ENCODE results near the gene APOE. TPM values are rescaled to one million over a fixed set of nuclear protein-coding genes. Genes with fewer than 3 reads are reported as not detected.

APOE gene
- total and polyA plus RNA-seq, 9 of the 15 experiments (the other 6 are each of a cell fraction or from before 2014, with no cell fraction given): 0.14 to 180 (median 58.1) TPM; not detected in 1

DNA sequence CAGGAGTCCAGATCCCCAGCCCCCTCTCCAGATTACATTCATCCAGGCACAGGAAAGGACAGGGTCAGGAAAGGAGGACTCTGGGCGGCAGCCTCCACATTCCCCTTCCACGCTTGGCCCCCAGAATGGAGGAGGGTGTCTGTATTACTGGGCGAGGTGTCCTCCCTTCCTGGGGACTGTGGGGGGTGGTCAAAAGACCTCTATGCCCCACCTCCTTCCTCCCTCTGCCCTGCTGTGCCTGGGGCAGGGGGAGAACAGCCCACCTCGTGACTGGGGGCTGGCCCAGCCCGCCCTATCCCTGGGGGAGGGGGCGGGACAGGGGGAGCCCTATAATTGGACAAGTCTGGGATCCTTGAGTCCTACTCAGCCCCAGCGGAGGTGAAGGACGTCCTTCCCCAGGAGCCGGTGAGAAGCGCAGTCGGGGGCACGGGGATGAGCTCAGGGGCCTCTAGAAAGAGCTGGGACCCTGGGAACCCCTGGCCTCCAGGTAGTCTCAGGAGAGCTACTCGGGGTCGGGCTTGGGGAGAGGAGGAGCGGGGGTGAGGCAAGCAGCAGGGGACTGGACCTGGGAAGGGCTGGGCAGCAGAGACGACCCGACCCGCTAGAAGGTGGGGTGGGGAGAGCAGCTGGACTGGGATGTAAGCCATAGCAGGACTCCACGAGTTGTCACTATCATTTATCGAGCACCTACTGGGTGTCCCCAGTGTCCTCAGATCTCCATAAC, at the start of gene APOE (continued):
- TF ChIP-seq, protein P1, sequence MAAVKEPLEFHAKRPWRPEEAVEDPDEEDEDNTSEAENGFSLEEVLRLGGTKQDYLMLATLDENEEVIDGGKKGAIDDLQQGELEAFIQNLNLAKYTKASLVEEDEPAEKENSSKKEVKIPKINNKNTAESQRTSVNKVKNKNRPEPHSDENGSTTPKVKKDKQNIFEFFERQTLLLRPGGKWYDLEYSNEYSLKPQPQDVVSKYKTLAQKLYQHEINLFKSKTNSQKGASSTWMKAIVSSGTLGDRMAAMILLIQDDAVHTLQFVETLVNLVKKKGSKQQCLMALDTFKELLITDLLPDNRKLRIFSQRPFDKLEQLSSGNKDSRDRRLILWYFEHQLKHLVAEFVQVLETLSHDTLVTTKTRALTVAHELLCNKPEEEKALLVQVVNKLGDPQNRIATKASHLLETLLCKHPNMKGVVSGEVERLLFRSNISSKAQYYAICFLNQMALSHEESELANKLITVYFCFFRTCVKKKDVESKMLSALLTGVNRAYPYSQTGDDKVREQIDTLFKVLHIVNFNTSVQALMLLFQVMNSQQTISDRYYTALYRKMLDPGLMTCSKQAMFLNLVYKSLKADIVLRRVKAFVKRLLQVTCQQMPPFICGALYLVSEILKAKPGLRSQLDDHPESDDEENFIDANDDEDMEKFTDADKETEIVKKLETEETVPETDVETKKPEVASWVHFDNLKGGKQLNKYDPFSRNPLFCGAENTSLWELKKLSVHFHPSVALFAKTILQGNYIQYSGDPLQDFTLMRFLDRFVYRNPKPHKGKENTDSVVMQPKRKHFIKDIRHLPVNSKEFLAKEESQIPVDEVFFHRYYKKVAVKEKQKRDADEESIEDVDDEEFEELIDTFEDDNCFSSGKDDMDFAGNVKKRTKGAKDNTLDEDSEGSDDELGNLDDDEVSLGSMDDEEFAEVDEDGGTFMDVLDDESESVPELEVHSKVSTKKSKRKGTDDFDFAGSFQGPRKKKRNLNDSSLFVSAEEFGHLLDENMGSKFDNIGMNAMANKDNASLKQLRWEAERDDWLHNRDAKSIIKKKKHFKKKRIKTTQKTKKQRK (IDR thresholded peaks at IDR 0.05; ENCODE audit: borderline replicate concordance, low read depth, low read length): no peak
- TF ChIP-seq, protein P2, sequence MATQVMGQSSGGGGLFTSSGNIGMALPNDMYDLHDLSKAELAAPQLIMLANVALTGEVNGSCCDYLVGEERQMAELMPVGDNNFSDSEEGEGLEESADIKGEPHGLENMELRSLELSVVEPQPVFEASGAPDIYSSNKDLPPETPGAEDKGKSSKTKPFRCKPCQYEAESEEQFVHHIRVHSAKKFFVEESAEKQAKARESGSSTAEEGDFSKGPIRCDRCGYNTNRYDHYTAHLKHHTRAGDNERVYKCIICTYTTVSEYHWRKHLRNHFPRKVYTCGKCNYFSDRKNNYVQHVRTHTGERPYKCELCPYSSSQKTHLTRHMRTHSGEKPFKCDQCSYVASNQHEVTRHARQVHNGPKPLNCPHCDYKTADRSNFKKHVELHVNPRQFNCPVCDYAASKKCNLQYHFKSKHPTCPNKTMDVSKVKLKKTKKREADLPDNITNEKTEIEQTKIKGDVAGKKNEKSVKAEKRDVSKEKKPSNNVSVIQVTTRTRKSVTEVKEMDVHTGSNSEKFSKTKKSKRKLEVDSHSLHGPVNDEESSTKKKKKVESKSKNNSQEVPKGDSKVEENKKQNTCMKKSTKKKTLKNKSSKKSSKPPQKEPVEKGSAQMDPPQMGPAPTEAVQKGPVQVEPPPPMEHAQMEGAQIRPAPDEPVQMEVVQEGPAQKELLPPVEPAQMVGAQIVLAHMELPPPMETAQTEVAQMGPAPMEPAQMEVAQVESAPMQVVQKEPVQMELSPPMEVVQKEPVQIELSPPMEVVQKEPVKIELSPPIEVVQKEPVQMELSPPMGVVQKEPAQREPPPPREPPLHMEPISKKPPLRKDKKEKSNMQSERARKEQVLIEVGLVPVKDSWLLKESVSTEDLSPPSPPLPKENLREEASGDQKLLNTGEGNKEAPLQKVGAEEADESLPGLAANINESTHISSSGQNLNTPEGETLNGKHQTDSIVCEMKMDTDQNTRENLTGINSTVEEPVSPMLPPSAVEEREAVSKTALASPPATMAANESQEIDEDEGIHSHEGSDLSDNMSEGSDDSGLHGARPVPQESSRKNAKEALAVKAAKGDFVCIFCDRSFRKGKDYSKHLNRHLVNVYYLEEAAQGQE (IDR thresholded peaks at IDR 0.05; ENCODE audit: borderline replicate concordance): no peak
- TF ChIP-seq, protein P2 (CRISPR knock-in tag; IDR thresholded peaks at IDR 0.05; ENCODE audit: low read depth): no peak
- TF ChIP-seq ZNF124 (CRISPR knock-in tag; IDR thresholded peaks at IDR 0.05): no peak
- no peak for TF ChIP-seq NUFIP1 (IDR thresholded peaks at IDR 0.05; ENCODE audit: partially characterized antibody)
- no peak for TF ChIP-seq ZNF224 (CRISPR knock-in tag; IDR thresholded peaks at IDR 0.05)
- no peak for TF ChIP-seq FUS (optimal IDR thresholded peaks at IDR 0.05; ENCODE audit: low read depth, low read length)
- TF ChIP-seq BRF1 (IDR thresholded peaks at IDR 0.05; ENCODE audit: borderline replicate concordance, extremely low read depth, insufficient read length): no peak
- TF ChIP-seq TCF7L2 (IDR thresholded peaks at IDR 0.05; ENCODE audit: low read depth, low read length): no peak
- TF ChIP-seq, protein P3, sequence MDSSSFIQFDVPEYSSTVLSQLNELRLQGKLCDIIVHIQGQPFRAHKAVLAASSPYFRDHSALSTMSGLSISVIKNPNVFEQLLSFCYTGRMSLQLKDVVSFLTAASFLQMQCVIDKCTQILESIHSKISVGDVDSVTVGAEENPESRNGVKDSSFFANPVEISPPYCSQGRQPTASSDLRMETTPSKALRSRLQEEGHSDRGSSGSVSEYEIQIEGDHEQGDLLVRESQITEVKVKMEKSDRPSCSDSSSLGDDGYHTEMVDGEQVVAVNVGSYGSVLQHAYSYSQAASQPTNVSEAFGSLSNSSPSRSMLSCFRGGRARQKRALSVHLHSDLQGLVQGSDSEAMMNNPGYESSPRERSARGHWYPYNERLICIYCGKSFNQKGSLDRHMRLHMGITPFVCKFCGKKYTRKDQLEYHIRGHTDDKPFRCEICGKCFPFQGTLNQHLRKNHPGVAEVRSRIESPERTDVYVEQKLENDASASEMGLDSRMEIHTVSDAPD (CRISPR knock-in tag; IDR thresholded peaks at IDR 0.05): no peak
- TF ChIP-seq ZNF77 (CRISPR knock-in tag; IDR thresholded peaks at IDR 0.05): no peak
- no peak for TF ChIP-seq HMG20A (CRISPR knock-in tag; conservative IDR thresholded peaks at IDR 0.05)
- TF ChIP-seq DPF2 (IDR thresholded peaks at IDR 0.05): no peak
- no peak for TF ChIP-seq ZBTB1 (CRISPR knock-in tag; IDR thresholded peaks at IDR 0.05; ENCODE audit: borderline replicate concordance, low read depth)
- no peak for TF ChIP-seq SMAD1 (IDR thresholded peaks at IDR 0.05; ENCODE audit: low read depth, low read length, partially characterized antibody)
